GM18909 (cell line): ENCODE results near the gene STK39.

ENCODE experiments used
- ATAC-seq: cut with Tn5 transposase; IDR thresholded peaks from one replicate; pipeline ENCODE4 v1.9.1; 2021; ENCODE audit warnings: mild to moderate bottlenecking; ENCODE audit not compliant: unreplicated experiment, poor library complexity

The STK39 gene

DNA sequence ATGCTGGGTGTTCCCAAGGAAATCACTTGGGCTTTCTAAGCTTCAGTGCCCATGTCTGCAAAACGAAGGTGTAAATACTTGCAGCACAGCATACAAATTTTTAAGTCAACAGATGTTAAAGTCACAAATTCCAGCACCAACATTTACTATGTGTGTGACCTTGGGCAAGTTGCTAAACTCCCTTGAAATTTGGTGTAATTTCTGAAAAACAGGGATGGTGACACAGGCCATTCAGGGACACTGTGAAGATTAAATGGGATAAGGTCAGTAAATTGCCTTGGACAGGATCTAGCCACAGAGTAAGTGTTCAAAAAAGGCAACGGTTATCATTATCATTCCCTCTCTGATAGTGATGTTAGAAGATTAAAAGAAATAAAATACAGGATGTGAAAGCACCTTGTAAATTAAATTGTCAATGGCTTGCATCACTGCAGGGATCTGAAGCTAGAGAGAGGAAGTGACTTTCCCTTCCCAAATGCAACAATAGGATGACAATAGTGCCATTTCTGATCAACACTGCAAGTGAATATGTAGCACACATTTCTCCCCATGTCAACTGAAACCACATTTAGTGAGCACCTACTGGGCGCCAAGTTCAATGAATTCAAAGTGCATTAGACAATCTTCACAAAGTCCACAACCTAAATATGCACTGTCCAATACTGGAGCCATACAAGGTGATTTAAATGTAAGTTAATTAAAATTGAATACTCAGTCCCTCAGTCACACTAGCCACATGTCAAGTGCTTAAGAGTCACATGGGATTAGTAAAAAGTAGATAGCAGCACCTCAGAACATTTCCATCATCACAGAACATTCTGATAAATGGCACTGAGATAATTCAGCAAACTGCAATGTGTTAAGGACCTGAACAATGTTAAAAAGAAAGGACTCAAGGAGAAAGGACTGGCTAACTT is 81.2 kb downstream of the STK39 start:
- no peak for ATAC-seq

DNA sequence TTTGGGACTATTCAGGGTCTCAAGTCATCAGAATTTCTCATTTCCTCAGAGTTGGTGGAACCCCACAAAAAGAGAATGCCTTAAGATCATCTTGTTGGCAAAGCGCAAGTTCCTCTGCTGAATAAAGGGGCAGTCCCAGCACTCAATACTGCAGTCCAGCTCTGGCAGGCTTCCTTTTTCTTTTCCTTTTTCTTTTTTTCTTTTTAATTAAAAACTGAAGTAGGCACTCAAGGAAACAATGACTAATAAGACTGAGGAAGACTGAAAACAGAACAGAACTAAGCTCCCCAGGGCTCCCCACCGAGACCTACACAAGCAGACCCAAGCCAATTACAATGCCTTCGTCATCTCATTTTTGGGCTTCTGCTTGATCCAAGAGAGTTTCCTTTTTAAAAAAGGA is 82.0 kb downstream of the STK39 start:
- ATAC-seq = no peak

DNA sequence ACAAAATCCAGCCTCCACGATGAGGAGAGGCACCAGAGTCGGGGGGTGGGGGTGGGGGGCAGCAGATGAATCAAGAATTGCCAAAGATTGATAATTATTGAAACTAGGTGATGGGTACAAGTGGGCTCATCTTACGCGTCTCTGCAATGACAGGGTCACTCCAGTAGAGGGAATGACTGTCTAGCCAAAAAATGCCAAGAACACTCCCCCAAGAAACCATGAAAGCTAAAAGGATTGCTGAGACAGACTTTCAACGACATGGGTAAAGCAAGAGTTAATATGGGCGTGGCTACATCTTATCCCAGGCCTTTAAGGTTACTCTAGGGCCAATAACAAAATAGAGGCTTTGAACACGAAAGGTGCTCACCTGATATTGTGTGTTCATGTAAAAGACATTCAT is 86.5 kb downstream of the STK39 start:
- ATAC-seq = peak; percentile 51

DNA sequence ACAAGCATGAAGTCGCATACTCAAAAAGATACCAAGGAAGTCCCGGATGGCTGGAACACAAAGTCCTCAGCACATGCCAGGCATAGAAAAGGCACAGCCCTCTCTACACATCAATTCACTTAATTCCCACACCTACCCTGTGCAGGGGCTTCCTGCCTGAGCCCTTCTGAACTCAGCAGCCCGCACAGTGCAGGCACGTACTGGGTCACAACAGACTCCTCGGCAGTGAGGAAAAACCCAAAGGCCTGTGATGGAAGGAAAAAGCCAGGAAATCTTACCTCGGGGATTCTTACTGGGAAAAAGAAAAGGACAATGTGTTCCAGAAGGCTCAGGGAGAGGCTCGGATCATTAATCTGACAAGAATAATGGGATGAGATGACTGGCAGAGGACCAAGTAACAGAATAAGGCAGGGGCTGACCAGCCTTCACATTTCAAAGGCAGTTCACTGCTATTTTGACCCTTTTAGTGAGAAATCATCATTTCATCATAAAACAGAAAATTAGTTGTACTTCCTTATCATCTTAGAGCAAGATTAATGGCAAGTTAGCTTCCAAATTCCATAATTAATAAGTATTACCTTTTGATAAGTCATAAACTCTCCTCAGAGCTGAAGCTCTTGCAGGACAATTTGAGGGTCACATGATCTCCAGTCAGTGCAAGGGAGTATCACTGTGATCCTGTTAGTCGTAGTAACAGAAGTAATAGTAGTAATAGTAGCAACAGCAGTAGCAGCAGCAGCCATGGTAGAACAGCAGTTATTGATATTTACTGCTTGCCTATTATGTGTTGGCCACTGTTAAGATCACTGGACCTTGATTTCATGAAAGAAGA is 87.4 kb downstream of the STK39 start:
- no peak for ATAC-seq

DNA sequence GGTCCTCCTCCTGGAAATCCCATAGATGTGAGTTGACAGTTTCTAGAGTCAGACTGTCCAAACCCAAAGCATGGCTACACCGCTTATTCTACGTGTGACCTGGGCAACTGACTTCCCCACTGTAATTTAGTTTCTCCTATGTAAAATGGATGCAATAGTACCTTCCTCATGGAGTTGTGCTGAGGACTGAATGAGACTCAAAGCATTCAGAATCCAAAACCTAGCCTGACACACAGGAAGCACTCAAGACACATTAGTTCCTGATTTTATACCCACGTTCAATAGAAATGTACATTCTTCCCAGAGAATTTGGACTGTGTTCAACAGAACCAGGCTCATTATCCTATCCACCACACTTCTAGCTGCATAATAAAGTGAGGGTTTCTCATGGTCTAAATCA is 88.8 kb downstream of the STK39 start:
- ATAC-seq = no peak

DNA sequence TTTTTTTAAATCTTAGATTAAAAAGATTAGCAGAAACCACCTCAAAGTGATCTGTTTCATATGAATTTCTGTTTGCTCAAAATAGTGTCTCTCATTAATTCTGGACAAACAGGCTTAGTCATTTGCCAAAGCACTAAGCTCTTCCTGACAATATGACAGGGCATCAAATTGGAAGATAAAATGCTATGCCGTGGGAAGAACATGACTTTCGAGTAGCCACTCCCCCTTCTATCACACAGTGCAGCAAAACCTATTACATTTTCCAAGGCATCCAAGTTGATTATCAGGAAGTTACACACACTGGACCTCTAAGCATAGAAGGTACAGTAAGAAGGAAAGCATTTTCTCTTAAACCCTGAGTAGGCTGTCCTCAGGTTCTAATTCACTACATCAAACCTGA is 89.5 kb downstream of the STK39 start:
- ATAC-seq = no peak

DNA sequence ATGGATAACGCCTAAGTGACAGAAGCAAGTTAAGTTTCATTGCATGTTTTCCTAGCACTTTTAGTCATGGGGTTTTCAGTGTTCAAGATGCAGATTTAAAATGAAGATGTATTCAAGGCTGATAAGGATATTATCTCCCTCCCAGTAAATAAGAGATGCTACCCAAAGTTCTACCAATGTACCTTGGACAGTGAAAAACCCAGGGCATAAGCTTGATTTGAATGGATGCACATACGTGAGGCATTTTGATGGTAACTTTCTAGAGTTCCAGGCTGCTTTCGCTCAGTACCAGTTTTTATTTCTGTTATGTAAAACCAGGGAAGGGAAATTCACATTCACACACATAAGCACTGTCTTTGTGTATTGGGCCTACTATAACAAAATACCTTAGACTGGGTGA is 90.3 kb downstream of the STK39 start:
- no peak for ATAC-seq

DNA sequence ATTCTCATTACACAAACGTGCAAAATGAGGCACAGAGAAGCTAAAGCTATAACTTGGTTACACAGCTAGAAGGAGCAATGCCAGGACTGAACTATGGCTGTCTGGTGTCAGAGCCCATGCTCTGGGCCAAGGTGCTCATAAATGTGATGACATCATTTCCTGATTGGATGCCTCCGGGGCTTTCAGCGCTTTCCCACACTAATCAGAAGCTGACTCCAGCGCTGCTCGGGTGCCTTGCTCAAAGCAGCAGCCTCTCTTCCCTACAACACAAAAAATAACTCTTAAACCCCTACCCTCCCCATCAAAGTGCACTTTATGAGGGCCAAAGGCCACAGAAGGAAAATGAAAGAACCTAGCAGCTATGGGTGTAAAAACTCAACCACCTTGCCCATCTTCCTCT is 90.7 kb downstream of the STK39 start:
- no peak for ATAC-seq

DNA sequence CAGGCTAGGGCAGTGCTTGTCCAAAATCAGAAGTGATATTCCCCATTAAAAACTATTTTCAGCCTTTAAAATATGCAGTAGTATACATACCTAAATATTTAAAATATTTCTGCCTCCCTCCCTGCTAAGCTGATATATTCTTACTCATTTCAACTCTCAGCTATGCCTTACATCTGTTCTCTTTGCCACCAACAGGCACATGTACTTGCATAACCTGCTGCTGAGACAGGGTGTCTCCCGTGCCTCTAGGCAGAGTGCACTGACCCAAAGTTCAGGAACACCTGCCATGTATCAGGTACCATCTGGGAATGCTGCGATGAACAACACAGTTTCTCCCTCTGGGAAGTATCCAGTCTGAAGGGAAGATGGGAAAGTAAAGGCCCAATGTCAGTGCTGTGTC is 91.7 kb downstream of the STK39 start:
- ATAC-seq = no peak

DNA sequence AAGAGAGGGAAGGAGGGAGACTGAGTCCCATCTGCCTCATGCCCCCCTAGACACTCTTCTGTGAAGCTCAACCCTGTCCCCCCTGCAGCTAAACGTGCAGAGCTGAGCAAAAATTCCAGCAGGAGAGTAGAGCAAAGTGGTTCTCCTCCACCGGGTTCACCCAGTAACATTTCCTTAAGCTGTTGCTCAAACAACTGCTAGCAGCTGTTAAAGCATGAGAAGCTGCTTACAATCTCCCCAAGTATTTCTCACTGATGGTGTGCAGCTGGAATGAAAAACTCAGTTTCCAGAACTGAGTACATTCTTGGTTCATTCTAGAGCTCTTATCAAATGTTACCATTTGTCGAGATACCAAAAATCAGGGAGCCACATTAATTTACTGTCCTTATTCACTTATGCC is 92.3 kb downstream of the STK39 start:
- no peak for ATAC-seq

DNA sequence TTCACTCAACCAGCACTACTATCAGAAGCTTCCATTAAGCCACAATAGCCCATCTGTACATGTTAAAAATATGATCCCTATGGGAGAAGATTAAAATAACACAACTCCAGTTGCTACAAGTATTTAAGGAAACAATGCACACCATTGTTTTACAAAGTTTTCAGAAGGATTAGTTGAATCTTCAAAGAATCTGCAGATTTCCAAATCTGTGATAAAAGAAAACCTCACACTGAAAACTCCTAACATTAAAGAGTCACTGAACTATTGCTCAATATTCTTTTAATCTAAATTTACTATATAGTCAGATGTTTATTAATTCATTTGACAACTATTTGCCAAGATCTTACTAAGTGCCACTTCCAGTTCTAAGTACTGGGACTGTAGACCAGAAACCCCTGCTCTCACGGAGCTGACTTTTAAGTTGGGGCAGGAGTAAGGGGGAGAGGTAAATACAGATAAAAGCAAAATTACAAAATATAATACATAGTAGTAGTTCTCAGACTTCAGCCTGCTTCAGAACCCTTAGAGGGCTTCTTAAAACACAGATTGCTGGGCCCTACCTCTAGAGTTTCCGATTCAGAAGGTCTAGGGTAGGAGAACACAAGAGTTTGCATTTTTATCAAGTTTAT is 94.4 kb downstream of the STK39 start:
- ATAC-seq = no peak

DNA sequence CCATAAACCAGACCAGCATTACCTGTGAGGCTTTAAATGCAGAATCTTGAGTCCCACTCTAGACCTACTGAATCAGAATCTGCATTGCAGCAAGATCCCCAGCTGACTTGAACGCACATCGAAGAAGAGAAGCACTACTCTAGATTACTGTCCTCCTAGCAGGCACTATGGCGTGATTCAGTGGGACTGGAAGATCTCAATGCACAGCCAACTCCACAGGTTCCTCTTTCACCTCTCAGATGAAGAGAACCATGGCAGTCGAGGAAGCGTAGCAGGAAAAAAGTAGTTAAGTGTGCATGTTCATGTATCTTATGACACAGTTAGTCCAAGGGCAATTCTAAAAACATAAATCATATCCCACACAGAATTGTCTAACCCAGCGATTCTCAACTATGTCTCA is 97.4 kb downstream of the STK39 start:
- no peak for ATAC-seq

DNA sequence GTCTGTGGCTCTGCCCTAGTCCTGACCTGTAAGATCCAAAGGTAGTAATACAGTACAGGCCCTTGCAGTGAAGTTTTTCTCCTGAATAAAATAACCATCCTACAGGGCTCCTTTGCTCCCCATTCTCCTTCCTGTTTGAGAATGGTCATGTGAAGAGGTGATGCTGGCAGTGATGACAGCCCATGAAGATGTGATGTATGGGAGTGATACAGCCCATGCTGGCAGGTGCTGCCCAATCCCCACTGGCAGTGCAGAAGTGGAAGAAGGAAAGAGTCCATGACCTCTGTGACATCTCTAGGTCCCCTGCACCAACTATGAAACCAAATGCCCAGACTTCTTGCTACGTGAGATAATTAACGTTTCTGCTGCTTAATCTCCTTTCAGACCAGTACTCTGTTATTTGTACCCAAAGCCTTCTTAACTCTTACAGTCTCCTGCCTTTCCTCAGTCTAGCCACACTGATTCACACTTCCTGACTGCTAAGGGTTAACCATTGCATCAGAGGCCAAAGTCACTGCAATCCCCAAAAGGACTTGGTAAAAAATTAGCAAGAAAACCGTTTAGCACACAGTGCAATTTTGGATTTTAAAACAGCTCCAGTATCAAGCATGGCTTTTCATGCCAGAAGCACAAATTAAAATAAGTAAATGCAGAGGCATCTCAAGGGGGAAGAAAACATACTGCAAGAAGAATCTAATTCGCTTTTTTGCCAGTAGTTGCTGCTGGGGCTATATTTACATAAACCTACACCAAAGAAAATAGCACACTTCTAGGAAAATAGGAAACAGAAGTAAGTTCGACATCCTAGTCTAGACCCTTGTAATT is 98.0 kb downstream of the STK39 start:
- no peak for ATAC-seq

DNA sequence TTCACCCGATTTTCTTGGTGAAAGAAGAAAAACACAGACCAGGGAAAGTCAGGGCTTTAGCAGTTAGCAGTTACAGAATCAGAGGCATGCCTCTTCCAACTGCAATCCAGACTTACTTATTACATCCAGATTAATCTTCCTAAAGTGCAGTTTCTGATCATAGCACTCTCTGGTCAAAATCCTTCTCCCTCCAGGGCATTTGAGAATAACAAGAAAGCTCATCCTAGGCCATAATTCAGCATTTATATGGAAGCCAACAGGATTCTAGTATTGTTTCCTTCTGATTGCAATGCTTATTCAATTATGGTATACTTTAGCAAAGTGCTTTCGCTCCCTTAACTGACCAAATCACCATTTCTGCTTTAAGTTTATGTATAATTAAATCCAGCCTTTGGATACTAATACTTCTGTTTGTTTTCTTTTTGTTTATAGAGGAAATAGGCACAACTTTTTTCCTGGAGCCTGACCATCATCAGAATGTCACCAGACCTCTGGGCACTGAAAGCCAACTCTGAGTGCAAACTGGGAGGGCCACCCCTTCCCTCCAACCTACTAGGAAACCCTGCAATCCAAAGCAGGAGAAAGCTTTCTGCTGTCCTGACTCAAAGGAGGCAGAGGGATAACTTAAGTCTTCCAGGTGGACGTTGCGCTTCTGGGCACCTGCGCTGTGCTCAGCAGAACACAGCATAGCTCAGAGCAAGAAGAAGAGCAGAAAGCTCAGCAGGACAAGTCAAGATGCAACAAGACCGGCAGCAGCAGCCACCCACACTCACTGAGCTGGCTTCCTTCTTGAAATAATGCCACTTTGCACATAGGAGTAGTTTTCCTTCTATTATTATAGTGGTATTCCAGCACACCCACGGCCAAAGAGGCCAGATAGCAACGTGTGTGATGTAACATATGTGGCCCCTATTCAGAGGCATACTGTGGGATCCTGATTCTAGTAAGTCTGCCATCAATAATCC is 99.3 kb downstream of the STK39 start:
- ATAC-seq = no peak

DNA sequence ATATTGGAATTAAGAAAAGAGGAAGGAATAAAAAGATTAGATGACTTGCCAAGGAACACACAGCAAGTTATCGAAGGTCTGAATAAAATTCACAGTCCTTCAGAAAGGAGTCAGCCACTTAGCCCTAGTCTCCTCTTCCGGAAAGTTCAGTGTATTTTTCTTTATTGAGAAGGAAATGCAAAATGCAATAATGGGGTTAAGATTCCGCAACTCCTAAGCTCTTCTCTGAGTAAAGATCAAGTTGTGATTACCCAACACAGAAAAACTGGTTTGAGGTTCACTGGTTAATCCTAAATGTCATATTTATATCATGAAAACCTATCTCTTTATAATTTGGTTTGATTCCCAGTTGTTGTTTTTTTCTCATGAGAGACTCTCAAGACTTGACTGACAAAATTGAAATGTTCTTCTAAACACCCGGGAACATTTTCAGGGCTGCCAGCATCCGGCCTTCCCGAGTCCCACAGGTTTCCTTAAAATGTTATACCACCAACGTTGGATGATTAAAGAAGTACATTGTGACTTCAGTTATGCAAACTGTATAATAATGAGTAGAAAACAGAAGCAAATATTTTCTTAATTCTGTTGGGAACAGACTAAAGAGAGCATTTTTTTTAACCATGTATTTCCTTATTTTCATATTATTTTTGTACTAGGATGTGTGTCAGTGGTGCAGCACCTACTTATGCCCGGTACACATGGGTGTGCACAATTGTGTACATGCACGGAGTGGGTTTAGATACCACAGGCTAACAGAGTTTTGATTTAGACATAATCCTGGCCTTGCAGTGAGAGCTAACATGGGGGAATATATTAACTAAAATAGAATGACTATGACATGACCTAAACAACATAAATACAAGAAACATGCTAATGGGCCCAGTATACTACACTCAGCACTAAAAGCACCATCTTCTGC is 100.2 kb downstream of the STK39 start:
- no peak for ATAC-seq

DNA sequence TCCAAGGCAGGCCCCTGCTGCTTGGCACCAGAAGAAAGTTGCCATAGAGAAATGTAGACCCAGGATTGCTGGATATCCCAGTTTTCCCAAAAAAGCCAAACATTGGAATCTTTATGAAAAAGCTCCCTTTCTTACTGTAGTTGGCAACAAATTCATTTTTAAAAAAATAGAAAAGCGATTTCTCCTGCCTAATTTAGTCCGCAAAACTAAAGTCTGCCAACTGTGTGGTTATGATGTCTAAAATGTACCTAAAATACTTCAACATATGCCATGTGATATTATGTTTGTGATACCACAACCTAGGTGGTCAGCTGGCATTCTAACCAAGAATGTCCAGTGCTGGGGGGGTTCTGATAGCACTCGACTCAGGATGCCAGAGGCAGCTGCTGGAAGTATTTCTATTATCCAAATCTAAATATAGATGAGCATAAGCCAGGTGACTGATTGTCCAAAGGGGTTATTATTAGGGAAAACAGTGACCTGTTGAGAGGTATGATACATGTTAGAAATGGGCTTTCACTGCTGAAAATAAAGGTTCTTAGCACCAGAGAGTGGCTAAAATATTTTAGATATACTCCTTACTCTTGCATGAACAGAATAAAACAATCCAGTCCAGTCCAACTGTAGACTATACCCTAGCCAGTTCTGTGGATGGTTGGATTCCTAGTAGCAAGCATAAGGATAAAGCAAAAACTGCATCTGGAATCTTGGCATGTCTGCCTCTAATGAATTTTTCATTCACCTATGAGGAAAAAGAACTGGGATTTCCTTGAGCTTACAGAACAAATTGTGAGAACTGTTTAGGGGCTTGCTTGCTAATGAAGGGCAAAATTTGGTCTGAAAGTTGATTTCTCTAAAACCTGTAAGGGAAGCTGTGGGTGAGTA is 101.7 kb downstream of the STK39 start:
- no peak for ATAC-seq

DNA sequence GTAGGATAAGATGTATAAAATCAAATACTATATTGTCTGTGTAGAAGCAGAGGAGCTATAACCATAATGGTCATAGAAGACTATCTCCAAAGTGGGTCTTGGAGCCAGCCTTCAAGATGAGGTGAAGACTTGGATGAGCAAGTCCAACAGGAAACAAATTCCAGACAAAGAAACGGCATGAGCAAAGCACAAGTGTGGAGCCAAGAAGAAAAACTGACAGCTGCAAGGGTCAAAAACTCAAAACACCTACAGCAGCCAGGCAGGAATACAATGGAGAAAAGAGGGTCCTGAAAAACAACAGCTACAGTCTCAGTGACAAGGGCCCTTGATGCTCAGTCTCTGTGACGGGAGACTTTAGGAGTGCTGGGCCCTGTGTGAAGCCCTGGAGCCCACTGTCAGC is 102.4 kb downstream of the STK39 start:
- no peak for ATAC-seq
